Calu3 (cell line): Measurements from ENCODE around the gene SLAMF9. TPM values are rescaled to one million over a fixed set of nuclear protein-coding genes. Genes with fewer than 3 reads are reported as not detected.

Experiments used
- BruUV-seq: library from RNA; stranded (reverse); fragments of 400-500 nt; replicated peaks from 2 replicates; lab custom pipeline; 2021; lab: Mats Ljungman, UMichigan
- CTCF ChIA-PET: fragments of 300-600 bp; sonication (Branson Sonifier 250); formaldehyde crosslinking; loops from one replicate; lab custom pipeline; 2022; ENCODE audit warnings: antibody characterized with exemption; lab: Charles Lee
- DNase-seq: peaks from one replicate; pipeline ENCODE4 v3.0.0; 2022
- H3K27ac Mint-ChIP-seq: one replicate; pipeline ENCODE4 v1.8.0; 2022; ENCODE audit warnings: mixed read lengths; ENCODE audit not compliant: unreplicated experiment
- H3K27me3 Mint-ChIP-seq: one replicate; pipeline ENCODE4 v1.8.0; 2022; ENCODE audit warnings: mixed read lengths; ENCODE audit not compliant: unreplicated experiment
- H3K36me3 Mint-ChIP-seq: one replicate; pipeline ENCODE4 v1.8.0; 2022; ENCODE audit warnings: mild to moderate bottlenecking, moderate library complexity, mixed read lengths; ENCODE audit not compliant: insufficient read depth, unreplicated experiment
- H3K4me1 Mint-ChIP-seq: one replicate; pipeline ENCODE4 v1.8.0; 2022; ENCODE audit warnings: mild to moderate bottlenecking, low read depth, mixed read lengths; ENCODE audit not compliant: unreplicated experiment
- H3K4me3 Mint-ChIP-seq: one replicate; pipeline ENCODE4 v1.8.0; 2022; ENCODE audit warnings: mild to moderate bottlenecking, low read depth, moderate library complexity, mixed read lengths; ENCODE audit not compliant: unreplicated experiment
- H3K9me3 Mint-ChIP-seq: one replicate; pipeline ENCODE4 v1.8.0; 2022; ENCODE audit warnings: low read depth, mixed read lengths; ENCODE audit not compliant: unreplicated experiment
- intact Hi-C: fragments of 100-400 bp; cut with micrococcal nuclease; formaldehyde crosslinking; loops from one replicate; pipeline ENCODE4 v1.10.0; 2022; ENCODE audit not compliant: unreplicated experiment
- total RNA-seq: library from RNA; stranded (reverse); gene quantifications from 2 replicates; pipeline ENCODE4 v1.2.3, GENCODE V29; 2022
- TF ChIP-seq, protein P1 (sequence below): fragments of 200-600 bp; IDR thresholded peaks from one replicate; pipeline ENCODE4 v1.8.0; 2022; ENCODE audit warnings: antibody characterized with exemption; ENCODE audit not compliant: unreplicated experiment

Gene SLAMF9
- total RNA-seq, 1 experiment from 2014 or later = not detected

DNA sequence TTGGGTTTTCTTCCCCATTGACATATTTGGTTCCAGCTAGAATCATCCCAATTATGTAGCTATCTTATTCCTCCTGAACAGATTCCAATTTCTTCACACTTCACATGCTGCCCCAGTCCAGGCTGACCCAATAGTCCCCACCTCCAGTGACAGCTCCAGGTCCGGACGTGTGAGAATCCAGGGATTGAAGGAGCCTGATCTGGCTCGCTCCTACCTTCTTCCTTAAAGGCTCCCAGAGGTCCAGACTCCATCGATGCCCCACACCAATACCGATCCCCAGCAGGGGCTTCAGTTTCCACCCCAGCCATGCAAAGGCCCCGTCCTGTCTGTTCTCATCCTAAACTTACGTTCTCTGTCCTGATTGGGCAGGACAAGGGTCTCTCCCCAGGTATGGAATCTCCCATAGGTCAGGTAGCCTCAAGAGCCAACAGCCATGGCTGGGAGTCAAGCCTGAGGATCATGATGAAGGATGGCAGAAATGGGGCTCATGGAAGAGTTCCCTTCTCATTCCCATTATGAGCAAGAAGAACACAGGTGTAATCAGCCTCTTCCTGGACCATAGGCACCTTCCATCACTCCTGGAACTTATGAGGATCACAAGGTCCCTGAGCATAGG is 20.4 kb upstream of the SLAMF9 start:
- no peak for DNase-seq
- H3K9me3 Mint-ChIP-seq = no peaks in the 10 kb centered on the region
- no peaks in the 10 kb centered on the region for H3K36me3 Mint-ChIP-seq
- H3K4me1 Mint-ChIP-seq = no peaks in the 10 kb centered on the region
- TF ChIP-seq, protein P1, sequence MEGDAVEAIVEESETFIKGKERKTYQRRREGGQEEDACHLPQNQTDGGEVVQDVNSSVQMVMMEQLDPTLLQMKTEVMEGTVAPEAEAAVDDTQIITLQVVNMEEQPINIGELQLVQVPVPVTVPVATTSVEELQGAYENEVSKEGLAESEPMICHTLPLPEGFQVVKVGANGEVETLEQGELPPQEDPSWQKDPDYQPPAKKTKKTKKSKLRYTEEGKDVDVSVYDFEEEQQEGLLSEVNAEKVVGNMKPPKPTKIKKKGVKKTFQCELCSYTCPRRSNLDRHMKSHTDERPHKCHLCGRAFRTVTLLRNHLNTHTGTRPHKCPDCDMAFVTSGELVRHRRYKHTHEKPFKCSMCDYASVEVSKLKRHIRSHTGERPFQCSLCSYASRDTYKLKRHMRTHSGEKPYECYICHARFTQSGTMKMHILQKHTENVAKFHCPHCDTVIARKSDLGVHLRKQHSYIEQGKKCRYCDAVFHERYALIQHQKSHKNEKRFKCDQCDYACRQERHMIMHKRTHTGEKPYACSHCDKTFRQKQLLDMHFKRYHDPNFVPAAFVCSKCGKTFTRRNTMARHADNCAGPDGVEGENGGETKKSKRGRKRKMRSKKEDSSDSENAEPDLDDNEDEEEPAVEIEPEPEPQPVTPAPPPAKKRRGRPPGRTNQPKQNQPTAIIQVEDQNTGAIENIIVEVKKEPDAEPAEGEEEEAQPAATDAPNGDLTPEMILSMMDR = no peak
- CTCF ChIA-PET = no interaction called here
- intact Hi-C loops = no loop called here
- no peak overlapping the region for H3K27ac Mint-ChIP-seq
- BruUV-seq = no TSS peak
- H3K27me3 Mint-ChIP-seq = peaks cover 4% of the 10 kb centered on the region
- H3K4me3 Mint-ChIP-seq = no peak overlapping the region

DNA sequence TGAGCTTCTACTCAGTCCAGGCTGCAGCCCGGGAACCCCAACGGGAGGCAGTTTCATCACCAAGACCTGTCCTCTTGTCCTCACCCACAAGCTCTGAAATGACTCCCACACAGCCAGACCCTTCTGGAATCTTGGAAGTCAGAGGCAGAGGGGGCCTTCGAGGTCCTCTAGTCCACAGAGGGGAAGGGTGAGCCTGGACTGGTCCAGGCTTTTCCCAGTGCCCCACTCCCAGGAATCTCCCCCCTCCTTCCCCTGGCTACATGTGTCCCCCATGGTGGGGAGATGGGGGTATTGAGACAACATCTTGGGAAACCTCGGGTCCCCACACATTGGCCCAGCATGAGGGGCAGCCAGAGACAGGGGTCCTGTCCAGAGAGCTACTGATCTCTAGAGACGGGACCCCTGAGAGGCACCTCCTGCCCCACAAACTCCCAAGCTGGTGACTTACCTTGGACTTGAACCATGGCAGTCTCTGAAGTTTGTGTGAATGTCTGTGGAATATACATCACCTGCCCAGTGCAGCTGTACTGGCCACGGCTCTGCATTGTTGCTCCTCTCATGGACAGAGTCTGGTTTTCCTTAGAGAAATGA is 19.4 kb upstream of the SLAMF9 start:
- Mint-ChIP-seq H3K4me1 (no peaks in the 10 kb centered on the region), H3K4me3 (no peak overlapping the region), H3K27ac (no peak overlapping the region), H3K27me3 (peaks cover 7% of the 10 kb centered on the region), H3K36me3 (no peaks in the 10 kb centered on the region), H3K9me3 (no peaks in the 10 kb centered on the region)
- intact Hi-C loops = no loop called here
- BruUV-seq = no TSS peak
- TF ChIP-seq, protein P1 = no peak
- CTCF ChIA-PET = no interaction called here
- no peak for DNase-seq

DNA sequence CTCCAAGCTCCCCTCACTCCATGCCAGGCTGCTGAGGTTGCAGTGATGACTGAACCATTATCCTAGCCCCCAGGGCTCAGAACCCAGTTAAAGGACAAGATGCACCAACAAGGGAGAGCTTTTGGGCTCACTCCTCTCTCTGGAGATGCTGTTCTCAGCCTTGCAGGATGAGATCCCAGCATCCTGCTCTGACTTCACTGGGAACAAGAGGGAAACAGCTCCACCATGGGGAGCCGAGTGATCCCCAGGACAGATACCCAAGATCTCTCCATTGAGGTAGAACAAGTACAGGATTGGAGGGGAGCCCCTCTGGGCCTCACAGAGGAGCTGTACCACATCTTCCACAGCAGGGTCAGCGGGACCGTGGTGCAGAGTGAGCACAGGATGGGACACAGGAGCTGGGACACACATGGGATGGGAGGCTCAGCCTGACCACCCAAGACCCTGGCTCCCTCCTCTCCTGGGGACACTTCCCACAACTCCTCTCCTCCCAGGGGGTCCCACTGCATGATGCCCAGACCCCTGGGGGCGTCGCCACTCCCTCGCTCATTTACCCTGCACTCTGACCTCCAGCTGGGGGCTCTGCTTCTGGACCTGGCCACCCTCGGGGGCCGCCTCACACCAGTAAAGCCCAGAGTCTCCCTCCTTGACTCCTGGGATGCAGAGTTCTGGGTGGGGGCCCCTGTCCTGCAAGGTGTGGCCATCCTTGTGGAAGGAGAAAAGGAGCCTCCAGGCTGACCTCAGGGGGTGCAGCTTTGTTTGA is 18.6 kb upstream of the SLAMF9 start:
- intact Hi-C loops = no loop called here
- Mint-ChIP-seq H3K9me3 (no peaks in the 10 kb centered on the region), H3K4me3 (no peak overlapping the region), H3K36me3 (no peaks in the 10 kb centered on the region), H3K4me1 (no peaks in the 10 kb centered on the region), H3K27ac (no peak overlapping the region), H3K27me3 (peaks cover 10% of the 10 kb centered on the region)
- CTCF ChIA-PET = no interaction called here
- TF ChIP-seq, protein P1 = no peak
- no TSS peak for BruUV-seq
- DNase-seq = no peak

DNA sequence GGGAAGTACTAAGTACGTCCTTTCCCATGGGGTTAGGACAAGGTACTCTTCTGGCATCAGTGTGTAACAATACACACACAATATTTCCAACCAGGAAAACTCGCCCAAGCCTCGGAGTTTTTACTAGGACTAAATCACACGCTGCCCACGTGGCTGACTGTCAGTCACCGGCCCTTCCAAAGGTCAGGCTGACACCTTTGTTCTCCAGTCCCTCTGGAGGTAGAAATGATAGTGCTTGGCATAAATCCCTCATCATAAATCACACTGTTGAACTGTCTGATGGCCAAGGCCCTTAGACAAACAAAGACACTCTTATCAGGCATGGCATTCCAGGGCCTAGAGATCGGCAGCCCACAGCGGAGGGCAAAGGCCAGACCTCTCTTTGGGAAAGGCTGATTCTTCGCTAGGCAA is 16.9 kb upstream of the SLAMF9 start:
- DNase-seq = no peak
- Mint-ChIP-seq H3K27ac (no peak overlapping the region), H3K4me1 (no peaks in the 10 kb centered on the region), H3K9me3 (peaks cover 2% of the 10 kb centered on the region), H3K27me3 (peaks cover 16% of the 10 kb centered on the region), H3K36me3 (no peaks in the 10 kb centered on the region), H3K4me3 (no peak overlapping the region)
- intact Hi-C loops = no loop called here
- CTCF ChIA-PET = interaction anchor here (0.9 kb wide), 1 partner anchor 37 kb away, joined by 3 read pairs; no protein-coding TSS in a partner anchor
- TF ChIP-seq, protein P1 = no peak
- BruUV-seq = no TSS peak
